Measurements from ENCODE around the gene LUZP2. TPM values are rescaled to one million over a fixed set of nuclear protein-coding genes. Genes with fewer than 3 reads are reported as not detected.
"Not testable (repeated sequence)": the region's sequence is repeated elsewhere in the genome, so short reads cannot be mapped to it uniquely, and the experiment has no call there.

The LUZP2 gene
- total RNA-seq, 3 donors from 2014 or later: 0.96 to 5.0 (median 2.9) TPM

DNA sequence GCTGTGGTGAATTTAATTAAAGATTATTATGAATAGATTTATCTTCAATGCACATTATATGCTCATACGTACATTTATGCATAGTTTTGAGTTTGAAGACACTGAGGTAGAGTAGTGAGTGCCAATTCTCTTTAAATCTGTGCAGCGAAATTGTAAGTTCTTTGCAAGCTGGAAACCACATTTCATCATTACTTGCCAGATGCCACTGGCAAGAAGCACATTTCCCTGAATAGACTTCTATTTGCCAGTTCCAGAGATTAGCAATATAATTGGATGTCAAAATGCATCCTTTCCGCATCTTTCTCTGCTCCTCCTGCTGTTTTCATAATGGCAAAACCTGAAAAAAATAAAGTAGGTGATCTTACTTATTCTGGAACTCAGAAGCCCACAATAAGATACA is 448.0 kb downstream of the LUZP2 start:
- Histone ChIP-seq H3K4me1 (no peaks in the 10 kb centered on the region), H3K36me3 (no peaks in the 10 kb centered on the region), H3K9me3 (no peaks in the 10 kb centered on the region), H3K27ac (no peak overlapping the region), H3K4me3 (no peak overlapping the region), H3K27me3 (no peaks in the 10 kb centered on the region)
- intact Hi-C loops (cut with DNase I; ENCODE audit: low total_unique reads): loop anchor here (5.0 kb wide), 1 partner anchor 47 kb away; no protein-coding TSS in a partner anchor
- no peak for TF ChIP-seq CTCF (IDR thresholded peaks at IDR 0.05)
- TF ChIP-seq POLR2A (IDR thresholded peaks at IDR 0.05): no peak
- TF ChIP-seq POLR2AphosphoS5 (IDR thresholded peaks at IDR 0.05): no peak
- DNase-seq (ENCODE audit: low spot score in 2 of 2): no peak

DNA sequence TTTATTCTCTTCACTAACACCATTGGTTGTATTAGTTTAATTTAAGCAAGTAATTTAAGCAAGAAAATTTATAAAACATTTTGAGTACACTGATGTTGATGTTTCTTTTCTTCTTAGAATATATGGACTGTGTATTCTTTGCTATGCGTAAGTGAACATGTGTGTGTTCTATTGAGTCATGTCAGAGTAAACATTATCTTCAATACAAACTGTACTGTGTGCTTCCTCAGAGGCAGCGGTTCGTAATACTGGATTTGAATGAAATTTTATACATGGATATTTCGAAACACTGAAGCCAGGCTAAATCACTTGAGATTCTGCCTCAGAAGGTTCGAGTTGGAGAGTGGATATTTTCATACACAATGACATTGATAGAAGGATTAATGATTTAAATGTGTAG is 452.6 kb downstream of the LUZP2 start:
- Histone ChIP-seq H3K9me3 (no peaks in the 10 kb centered on the region), H3K27me3 (no peaks in the 10 kb centered on the region), H3K27ac (no peak overlapping the region), H3K36me3 (no peaks in the 10 kb centered on the region), H3K4me3 (no peak overlapping the region), H3K4me1 (no peaks in the 10 kb centered on the region)
- no peak for TF ChIP-seq CTCF (IDR thresholded peaks at IDR 0.05)
- TF ChIP-seq POLR2A (IDR thresholded peaks at IDR 0.05): no peak
- no peak for TF ChIP-seq POLR2AphosphoS5 (IDR thresholded peaks at IDR 0.05)
- DNase-seq (ENCODE audit: low spot score in 2 of 2): no peak
- intact Hi-C loops (cut with DNase I; ENCODE audit: low total_unique reads): no loop called here

GRCh38 chr11:24963852-24964251 is 467.0 kb downstream of the LUZP2 start:
- no peak for DNase-seq (ENCODE audit: low spot score in 2 of 2)
- H3K27me3 ChIP-seq: no peaks in the 10 kb centered on the region
- H3K9me3 ChIP-seq: no peaks in the 10 kb centered on the region
- no peaks in the 10 kb centered on the region for H3K4me1 ChIP-seq
- no peak overlapping the region for H3K27ac ChIP-seq
- no peak overlapping the region for H3K4me3 ChIP-seq
- intact Hi-C loops (cut with DNase I; ENCODE audit: low total_unique reads): no loop called here
- no peak for TF ChIP-seq POLR2AphosphoS5 (IDR thresholded peaks at IDR 0.05)
- TF ChIP-seq POLR2A (IDR thresholded peaks at IDR 0.05): no peak
- no peak for TF ChIP-seq CTCF (IDR thresholded peaks at IDR 0.05)
- H3K36me3 ChIP-seq: no peaks in the 10 kb centered on the region

DNA sequence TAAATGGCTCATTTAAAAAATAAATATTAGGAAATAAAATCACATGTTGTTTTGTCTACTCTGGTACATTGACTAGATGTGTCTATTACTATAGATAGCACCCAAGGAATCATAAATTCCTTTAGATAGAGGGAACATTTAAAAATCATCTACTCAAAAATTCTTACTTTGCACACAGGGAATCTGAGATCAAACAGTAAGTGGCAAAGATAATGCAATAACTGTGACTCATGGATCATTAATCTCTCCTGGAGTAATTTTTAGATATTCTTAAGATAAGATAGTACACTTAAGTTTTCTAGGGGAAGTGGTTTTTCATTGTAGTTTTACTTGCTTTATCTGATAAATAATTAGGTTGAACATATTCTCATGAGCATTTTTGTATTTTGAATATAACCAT is 468.9 kb downstream of the LUZP2 start:
- TF ChIP-seq POLR2AphosphoS5 (IDR thresholded peaks at IDR 0.05): no peak
- TF ChIP-seq POLR2A (IDR thresholded peaks at IDR 0.05): no peak
- no peak for TF ChIP-seq CTCF (IDR thresholded peaks at IDR 0.05)
- no peak overlapping the region for H3K27ac ChIP-seq
- H3K4me1 ChIP-seq: no peaks in the 10 kb centered on the region
- no peaks in the 10 kb centered on the region for H3K9me3 ChIP-seq
- no peaks in the 10 kb centered on the region for H3K36me3 ChIP-seq
- intact Hi-C loops (cut with DNase I; ENCODE audit: low total_unique reads): no loop called here
- no peak overlapping the region for H3K4me3 ChIP-seq
- no peaks in the 10 kb centered on the region for H3K27me3 ChIP-seq
- no peak for DNase-seq (ENCODE audit: low spot score in 2 of 2)

DNA sequence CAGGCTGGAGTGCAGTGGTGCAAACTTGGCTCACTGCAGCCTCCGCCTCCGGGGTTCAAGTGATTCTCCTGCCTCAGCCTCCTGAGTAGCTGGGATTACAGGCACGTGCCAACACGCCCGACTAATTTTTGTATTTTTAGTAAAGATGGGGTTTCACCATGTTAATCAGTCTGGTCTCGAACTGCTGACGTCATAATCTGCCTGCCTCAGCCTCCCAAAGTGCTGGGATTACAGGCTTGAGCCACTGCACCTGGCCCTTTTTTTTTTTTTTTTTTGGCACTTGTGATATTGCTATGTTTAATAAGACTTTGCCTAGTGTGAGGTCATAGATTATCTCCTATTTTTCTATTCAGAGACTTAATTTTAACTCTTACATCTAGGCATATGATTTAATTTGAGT is 497.1 kb downstream of the LUZP2 start:
- H3K27ac ChIP-seq; H3K4me3 ChIP-seq; H3K27me3 ChIP-seq; DNase-seq (ENCODE audit: low spot score in 2 of 2); H3K9me3 ChIP-seq; H3K36me3 ChIP-seq; H3K4me1 ChIP-seq: not testable (repeated sequence)
- intact Hi-C loops (cut with DNase I; ENCODE audit: low total_unique reads): loop anchor here (5.0 kb wide), 1 partner anchor 52 kb away; no protein-coding TSS in a partner anchor

DNA sequence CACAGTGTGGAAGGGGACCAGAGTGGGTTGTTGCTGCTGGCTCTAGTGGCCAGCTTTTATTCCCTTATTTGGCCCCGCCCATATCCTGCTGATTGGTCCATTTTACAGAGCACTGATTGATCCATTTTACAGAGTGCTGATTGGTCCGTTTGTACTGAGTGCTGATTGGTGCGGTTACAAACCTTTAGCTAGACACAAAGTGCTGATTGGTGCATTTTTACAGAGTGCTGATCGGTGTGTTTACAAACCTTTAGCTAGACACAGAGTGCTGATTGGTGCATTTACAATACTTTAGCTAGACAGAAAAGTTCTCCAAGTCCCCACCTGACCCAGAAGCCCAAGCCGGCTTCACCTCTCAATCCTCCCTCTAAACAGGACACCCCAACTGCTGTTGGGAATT is 503.1 kb downstream of the LUZP2 start:
- DNase-seq (ENCODE audit: low spot score in 2 of 2); H3K27me3 ChIP-seq; H3K27ac ChIP-seq; H3K4me1 ChIP-seq; H3K36me3 ChIP-seq; H3K4me3 ChIP-seq; H3K9me3 ChIP-seq; intact Hi-C loops (cut with DNase I; ENCODE audit: low total_unique reads): not testable (repeated sequence)
